GM21529 (cell line): Measurements from ENCODE around the gene COL4A2.
"Not testable (repeated sequence)": the region's sequence is repeated elsewhere in the genome, so short reads cannot be mapped to it uniquely, and the experiment has no call there.

Experiments used
- ATAC-seq: cut with Tn5 transposase; IDR thresholded peaks from one replicate; pipeline ENCODE4 v1.9.1; 2021; ENCODE audit not compliant: unreplicated experiment

The COL4A2 gene

DNA sequence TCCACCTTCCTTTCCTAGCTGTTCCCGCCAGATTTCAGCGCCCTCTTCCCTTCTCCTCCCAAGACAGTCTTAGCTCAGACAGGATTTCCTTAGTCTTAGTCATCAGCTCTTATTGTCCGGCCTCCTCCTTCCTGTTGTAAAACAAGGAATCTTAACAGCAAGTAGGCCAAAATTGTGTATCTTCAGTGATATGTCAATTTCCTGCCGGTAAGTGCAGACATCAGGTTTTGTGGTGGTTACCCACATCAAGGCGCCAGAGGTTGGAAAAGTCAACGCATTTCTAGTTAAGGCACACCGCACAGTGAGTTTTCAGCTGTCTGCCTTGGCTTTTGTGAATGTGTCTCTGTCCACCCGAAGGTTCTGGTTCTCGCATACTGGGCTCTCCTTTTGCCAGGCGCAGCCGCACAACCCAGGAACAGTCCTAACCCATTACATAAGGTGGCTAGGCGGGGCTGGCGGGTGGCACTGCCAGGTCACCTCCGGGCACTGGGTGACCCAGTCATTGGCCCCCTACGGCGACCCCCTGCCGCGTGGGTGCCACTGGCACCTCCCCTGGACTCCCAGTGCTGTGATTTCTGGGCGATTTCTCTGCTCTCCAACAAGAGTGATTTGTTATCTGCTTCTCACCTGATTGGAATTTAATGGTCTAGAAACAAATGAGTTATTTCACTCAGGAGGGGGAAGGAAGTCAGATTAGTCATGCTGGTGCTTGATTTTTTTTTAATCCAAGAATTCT lies 12.9 kb downstream of the COL4A2 start:
- no peak for ATAC-seq

DNA sequence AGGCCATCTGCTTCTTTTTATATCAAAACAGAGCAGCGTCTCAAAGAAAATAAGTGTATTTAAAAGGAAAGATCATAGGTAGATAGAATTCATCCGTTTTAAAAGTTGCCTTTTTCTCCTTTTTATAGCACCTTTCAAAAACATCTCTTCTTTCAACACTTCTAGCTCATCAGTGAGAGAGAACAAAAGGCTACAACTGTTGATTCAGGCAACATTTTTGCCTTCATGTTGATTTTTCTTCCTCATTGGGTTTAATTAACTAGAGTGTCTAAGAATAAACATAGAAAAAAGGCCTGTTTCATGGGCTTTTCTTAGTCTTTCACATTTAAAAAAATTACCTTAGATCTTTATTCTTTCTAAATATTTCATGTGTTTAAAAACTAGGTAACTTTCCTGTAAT lies 13.6 kb downstream of the COL4A2 start:
- ATAC-seq: no peak

GRCh38 chr13:110321573-110321972 lies 14.5 kb downstream of the COL4A2 start:
- not testable (repeated sequence) for ATAC-seq

DNA sequence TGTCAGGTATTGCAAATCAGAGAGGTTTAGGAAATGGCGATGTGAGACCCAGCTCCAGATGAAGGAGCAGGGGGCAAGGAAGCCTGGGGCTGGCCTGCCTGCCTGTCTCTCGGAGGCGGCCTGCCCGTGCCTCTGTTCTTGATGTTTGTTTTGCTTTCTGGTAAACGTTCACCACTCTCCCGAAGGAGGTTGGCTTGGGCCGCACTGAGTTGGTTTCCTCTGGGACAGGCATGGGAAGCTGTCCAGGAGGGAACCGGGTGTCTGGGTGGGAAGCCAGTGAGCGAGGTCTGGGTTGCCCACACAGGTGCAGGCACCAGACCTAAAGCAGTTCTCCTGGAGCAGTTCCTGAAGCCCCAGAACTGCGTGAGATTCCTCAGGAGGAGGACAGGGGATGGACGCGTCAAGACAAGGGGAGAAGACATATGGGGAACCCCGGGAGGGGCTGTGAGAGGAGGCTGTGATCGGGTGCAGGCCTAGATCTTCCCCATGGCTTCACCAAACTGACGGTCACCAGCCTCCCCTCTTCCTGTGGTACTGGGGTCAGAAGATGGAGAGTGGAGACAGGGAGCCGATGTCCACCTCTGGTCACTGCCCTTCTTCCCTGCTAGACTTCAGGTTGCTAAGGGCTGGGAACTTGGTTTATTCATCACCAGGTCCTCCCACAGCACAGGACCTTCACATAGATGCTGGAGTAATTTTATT lies 15.2 kb downstream of the COL4A2 start:
- ATAC-seq: no peak

DNA sequence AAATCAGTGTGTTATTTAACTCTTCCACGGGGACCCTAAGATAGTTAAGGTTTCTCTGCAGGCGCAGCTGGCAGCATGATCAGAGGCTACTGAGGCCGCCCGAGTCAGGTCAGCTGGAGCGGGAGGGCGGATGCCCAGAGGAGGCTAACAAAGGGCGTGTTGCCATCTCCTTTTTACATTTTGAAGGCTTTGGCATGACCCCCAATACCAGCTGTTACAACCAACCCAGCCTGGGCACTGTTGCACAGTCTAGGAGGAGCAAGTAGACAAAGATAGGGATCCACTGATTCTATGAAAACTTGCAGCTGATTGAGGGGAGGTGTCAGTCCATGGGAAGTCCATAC lies 15.7 kb downstream of the COL4A2 start:
- ATAC-seq: no peak

DNA sequence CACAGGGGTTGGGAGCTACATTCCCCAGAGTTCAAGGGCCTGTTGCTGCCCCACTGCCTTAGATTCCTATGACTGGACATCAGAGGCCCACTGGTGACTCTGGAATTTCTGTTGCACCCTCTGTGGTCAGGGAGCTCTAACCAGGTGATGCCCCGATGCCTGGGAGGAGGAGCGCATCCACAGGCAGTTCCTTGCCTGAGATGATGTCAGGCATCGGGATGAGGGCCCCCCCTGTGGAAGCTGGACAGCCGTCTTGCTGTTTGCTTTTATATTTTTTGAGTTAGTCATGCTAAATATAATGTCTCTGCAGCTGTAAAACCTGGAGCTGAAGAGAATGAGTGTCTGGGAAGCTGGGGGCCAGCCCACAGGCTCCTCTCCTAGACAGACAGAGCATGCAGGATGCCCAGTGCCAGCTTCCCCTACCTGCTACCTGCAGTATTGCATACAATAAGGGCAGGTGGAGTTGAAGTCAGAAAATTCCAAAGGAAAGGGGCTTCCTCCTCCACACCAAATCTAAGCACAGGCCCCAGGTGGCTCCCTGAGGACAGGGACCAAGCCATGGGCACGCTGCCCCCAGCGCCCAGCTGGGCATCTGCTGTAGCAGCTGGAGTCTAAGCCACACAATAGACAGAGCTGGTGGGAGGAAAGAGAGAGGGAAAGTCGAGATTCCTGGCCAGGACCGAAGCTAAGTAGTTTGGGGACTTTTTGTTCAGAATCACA lies 16.2 kb downstream of the COL4A2 start:
- ATAC-seq: no peak

- no peak for ATAC-seq
Measured at GRCh38 chr13:110324026-110324749, 17.1 kb downstream of the COL4A2 start.

GRCh38 chr13:110326263-110326904 lies 19.3 kb downstream of the COL4A2 start:
- no peak for ATAC-seq

DNA sequence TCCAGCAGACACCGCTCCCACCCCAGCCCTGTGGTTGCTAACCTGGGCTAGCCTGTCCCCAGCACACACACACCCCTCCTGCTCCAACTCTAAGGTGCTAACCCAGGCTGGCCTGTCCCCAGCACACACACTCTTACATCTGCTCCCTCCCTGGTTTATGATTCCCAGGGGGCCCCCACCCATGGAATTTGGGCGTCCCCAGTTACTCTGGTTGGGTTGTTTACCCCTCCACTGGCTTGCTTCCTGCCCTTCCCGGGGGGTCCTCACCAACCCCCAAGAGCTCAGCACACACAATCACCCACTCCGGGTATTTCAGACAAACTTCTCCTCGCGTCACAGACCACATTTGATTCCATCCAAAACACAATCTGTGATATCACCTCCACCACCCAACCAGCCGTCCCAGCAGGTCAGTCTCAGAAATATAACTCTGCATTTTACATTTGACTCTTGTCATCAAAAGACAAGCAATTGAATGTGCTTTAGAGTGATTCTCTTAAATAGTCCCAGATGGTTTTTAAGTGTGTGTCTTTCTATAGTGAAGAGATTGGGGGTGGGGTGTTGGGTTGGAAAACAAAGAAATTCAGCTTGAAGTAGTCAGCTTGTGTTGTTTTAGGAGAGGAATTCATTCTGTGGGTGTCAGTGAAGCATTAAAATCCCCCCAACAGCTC lies 20.1 kb downstream of the COL4A2 start:
- no peak for ATAC-seq

- no peak for ATAC-seq
Measured at GRCh38 chr13:110328573-110328972, 21.5 kb downstream of the COL4A2 start.

GRCh38 chr13:110329258-110329657 lies 22.2 kb downstream of the COL4A2 start:
- ATAC-seq: no peak

- no peak for ATAC-seq
Measured at GRCh38 chr13:110329798-110330461, 22.8 kb downstream of the COL4A2 start.

GRCh38 chr13:110330491-110331011 lies 23.5 kb downstream of the COL4A2 start:
- no peak for ATAC-seq

- no peak for ATAC-seq
Measured at GRCh38 chr13:110331362-110331761, 24.3 kb downstream of the COL4A2 start.

DNA sequence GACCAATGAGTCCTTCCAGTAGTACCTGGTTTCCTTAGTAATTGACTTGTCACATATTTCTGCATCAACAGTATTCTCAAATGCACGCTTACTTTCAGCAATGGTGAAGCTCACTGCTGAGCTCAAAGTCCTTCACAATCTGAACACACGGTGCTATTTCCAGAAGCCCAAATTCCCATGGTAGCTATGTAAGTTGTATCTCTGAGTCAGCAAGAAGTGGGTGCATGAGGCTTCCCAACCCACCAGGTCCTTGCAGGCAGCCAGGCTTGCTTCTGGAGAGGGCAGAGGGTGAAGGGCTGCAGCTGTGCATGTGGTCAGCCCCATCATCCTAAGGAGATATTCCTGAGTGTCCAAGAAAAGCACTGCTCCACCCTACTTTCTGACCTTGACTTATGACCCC lies 25.7 kb downstream of the COL4A2 start:
- no peak for ATAC-seq

DNA sequence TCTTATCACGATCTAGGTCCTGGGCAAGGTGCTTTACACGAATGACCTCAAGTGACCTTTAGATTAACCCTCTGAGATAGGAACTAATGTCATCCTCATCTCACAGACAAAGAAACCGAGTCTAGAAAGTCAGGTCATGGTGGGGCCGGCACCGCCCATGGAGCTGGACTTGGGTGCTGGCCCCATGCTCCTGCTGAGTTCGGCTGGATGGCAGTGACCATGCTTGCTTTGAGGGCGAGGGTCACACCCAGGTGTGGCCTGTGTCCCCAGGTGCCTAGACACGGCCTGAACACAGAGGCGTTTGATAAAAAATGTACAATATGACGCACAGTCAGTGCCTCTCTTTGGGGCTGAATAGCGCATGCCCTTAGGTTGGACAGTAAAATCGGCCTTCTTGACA lies 26.8 kb downstream of the COL4A2 start:
- ATAC-seq: no peak

- no peak for ATAC-seq
Measured at GRCh38 chr13:110334256-110334655, 27.2 kb downstream of the COL4A2 start.

DNA sequence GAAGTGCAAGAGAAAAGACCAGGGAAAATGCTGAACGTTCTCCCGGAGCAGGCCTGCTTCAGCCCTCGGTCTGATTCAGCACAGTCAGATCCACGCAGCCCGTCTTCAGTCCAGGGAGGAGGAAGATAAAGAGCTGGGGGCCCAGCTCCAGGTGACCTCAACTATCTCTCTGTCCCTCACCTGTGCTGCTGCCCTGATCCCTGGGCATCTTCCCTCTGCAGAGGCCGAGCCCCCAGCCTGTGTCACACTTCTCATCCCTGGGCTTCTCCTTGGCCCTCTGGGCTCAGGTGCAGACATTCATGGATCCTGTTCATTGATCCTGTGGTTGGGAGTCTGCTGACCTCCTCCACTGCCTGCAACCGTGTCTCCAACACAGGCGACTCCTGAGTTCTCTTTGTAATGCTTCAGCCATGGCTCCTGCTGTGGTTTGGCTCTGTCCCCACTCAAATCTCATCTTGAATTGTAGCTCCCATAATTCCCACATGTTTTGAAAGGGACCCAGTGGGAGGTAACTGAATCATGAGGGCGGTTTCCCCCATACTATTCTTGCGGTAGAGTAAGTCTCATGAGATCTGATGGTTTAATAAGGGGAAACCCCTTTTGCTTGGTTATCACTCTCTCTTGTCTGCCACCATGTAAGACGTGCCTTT lies 27.9 kb downstream of the COL4A2 start:
- ATAC-seq: no peak

DNA sequence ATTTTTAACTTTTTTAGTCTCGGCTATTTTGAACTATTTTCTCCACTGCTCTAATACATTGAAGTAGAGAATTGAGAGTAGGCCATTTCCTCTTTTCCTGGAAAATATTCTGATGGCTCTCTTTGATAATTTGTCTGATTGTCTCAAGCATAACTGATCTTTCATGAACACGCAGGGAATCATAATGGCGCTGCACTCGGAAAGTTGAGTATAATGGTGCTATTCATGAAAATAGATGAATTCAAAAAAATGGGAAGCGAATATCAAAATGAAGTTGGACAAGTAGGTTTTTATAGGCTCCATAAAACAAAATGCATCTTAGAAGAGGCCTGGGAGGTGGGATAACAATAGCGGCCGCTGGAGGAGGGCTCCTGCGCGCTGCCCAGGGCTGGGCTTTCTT lies 29.0 kb downstream of the COL4A2 start:
- no peak for ATAC-seq
